PC-9 (cell line): ENCODE measurements around the gene RPS6KB1.

Experiments used
- CTCF ChIP-seq: fragments of 200-600 bp; sonication (generic); conservative IDR thresholded peaks from 2 replicates; pipeline ENCODE4 v1.6.1; 2017; ENCODE audit warnings: mixed run types, antibody characterized with exemption, mild to moderate bottlenecking, moderate library complexity
- EZH2 ChIP-seq: fragments of 200-600 bp; sonication (generic); IDR thresholded peaks from 2 replicates; pipeline ENCODE4 v1.8.0; 2017; ENCODE audit warnings: antibody characterized with exemption, low read depth

DNA sequence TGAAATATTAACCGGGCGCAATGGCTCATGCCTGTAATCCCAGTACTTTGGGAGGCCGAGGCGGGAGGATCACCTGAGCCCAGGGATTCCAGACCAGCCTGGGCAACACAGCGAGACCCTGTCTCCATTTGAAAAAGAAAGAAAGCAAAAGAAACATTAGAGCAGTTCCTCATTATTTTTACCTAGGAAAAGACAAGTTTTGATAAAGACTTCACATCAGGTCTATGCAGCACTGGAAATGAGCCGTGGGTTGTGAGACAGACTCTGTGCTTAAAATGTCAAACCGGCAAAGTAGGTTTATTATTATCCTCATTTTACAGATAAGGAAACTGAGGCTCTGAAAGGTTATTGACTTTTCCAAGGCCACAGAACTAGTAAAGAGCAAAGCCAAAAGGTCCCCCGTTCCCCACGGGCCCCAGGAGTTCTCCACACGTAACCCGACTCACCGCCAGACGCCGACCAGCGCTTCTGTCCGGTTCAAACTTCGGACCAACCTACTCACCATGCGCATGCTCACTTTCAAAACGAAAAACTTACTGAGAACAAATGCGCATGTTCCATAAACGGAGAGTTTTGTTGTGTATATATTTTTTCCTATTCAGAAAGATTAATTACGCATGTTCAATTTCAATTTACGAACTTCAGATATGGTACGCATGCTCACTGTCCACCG, 534 bp upstream of the RPS6KB1 start:
- TF ChIP-seq CTCF (no peak), EZH2 (no peak)
